ENCODE data around the gene ADAMTS7.
"Not testable (repeated sequence)": the region's sequence is repeated elsewhere in the genome, so short reads cannot be mapped to it uniquely, and the experiment has no call there.

Gene ADAMTS7

GRCh38 chr15:78753359-78753659, 58.0 kb downstream of the ADAMTS7 start:
- not testable (repeated sequence) for H3K9me3 ChIP-seq (ENCODE audit: control insufficient read depth, low read length); H3K4me3 ChIP-seq (ENCODE audit: insufficient read depth, low read depth, low read length); H3K36me3 ChIP-seq (ENCODE audit: control insufficient read depth, insufficient read depth, low read length); H3K27me3 ChIP-seq (ENCODE audit: control insufficient read depth, insufficient read depth, low read length, poor library complexity, severe bottlenecking); H3K4me1 ChIP-seq (ENCODE audit: control insufficient read depth, insufficient read depth, low read length); H3K27ac ChIP-seq (ENCODE audit: insufficient read depth, low read depth, low read length, poor library complexity, severe bottlenecking)
- 90 to 91% methylated on average over 7 of the region's 7 CpGs for WGBS, 2 experiments

- Histone ChIP-seq H3K4me3 (ENCODE audit: insufficient read depth, low read depth, low read length) (no peak overlapping the region), H3K27ac (ENCODE audit: insufficient read depth, low read depth, low read length, poor library complexity, severe bottlenecking) (no peak overlapping the region), H3K36me3 (ENCODE audit: control insufficient read depth, insufficient read depth, low read length) (no peaks in the 10 kb centered on the region), H3K4me1 (ENCODE audit: control insufficient read depth, insufficient read depth, low read length) (no peaks in the 10 kb centered on the region), H3K9me3 (ENCODE audit: control insufficient read depth, low read length) (no peaks in the 10 kb centered on the region), H3K27me3 (ENCODE audit: control insufficient read depth, insufficient read depth, low read length, poor library complexity, severe bottlenecking) (peaks cover 5% of the 10 kb centered on the region)
- WGBS, 2 experiments: 78 to 79% methylated on average over 24 of the region's 24 CpGs
Observed at GRCh38 chr15:78752492-78753358, 58.5 kb downstream of the ADAMTS7 start.

GRCh38 chr15:78751602-78751979, 59.7 kb downstream of the ADAMTS7 start:
- H3K27me3 ChIP-seq (ENCODE audit: control insufficient read depth, insufficient read depth, low read length, poor library complexity, severe bottlenecking): peaks cover 5% of the 10 kb centered on the region
- no peaks in the 10 kb centered on the region for H3K4me1 ChIP-seq (ENCODE audit: control insufficient read depth, insufficient read depth, low read length)
- no peaks in the 10 kb centered on the region for H3K9me3 ChIP-seq (ENCODE audit: control insufficient read depth, low read length)
- H3K36me3 ChIP-seq (ENCODE audit: control insufficient read depth, insufficient read depth, low read length): no peaks in the 10 kb centered on the region
- no peak overlapping the region for H3K4me3 ChIP-seq (ENCODE audit: insufficient read depth, low read depth, low read length)
- no peak overlapping the region for H3K27ac ChIP-seq (ENCODE audit: insufficient read depth, low read depth, low read length, poor library complexity, severe bottlenecking)
- 78 to 80% methylated on average over 13 of the region's 13 CpGs for WGBS, 2 experiments

DNA sequence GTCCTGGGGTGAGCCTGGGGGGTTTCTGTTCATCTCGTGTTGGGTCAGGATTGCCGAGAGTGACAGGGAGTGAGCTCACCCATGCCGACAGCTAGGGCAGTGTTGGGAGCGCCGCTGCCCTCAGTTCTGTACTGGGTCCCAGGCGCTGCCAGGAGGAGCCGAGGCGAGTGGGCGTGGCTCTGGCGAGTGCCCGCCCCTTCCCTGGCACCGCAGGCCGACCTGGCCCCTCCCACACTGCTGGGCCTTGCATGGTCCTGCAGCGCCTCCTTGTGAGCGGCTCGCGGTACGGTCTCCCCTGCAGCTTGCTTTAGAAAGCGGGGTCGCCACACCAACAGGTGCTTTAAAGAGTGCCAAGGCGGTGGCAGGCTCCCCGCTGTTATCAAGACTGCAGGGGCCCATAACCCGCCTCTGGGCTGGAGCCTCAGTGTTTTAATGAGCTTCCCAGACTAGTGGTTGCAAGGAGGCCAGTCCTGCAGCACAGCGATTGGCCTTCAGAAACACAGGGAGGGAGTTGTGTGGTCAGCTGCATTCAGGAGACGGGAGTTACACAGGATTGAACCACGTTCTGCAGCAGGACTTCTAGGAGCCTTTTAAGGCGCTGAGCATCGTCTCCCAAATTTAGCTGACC, 60.2 kb downstream of the ADAMTS7 start:
- H3K4me3 ChIP-seq (ENCODE audit: insufficient read depth, low read depth, low read length); H3K36me3 ChIP-seq (ENCODE audit: control insufficient read depth, insufficient read depth, low read length); H3K27ac ChIP-seq (ENCODE audit: insufficient read depth, low read depth, low read length, poor library complexity, severe bottlenecking); H3K4me1 ChIP-seq (ENCODE audit: control insufficient read depth, insufficient read depth, low read length); H3K27me3 ChIP-seq (ENCODE audit: control insufficient read depth, insufficient read depth, low read length, poor library complexity, severe bottlenecking); H3K9me3 ChIP-seq (ENCODE audit: control insufficient read depth, low read length): not testable (repeated sequence)
- 4% methylated on average over 27 of the region's 28 CpGs for WGBS, 2 experiments

GRCh38 chr15:78750566-78750965, 60.7 kb downstream of the ADAMTS7 start:
- Histone ChIP-seq H3K4me3 (ENCODE audit: insufficient read depth, low read depth, low read length) (no peak overlapping the region), H3K9me3 (ENCODE audit: control insufficient read depth, low read length) (no peaks in the 10 kb centered on the region), H3K27ac (ENCODE audit: insufficient read depth, low read depth, low read length, poor library complexity, severe bottlenecking) (no peak overlapping the region), H3K27me3 (ENCODE audit: control insufficient read depth, insufficient read depth, low read length, poor library complexity, severe bottlenecking) (peaks cover 5% of the 10 kb centered on the region), H3K36me3 (ENCODE audit: control insufficient read depth, insufficient read depth, low read length) (no peaks in the 10 kb centered on the region), H3K4me1 (ENCODE audit: control insufficient read depth, insufficient read depth, low read length) (no peaks in the 10 kb centered on the region)
- whole genome bisulfite sequencing, 2 experiments: 87 to 88% methylated on average over 6 to 7 of the region's 7 CpGs

- Histone ChIP-seq H3K27ac (ENCODE audit: insufficient read depth, low read depth, low read length, poor library complexity, severe bottlenecking) (no peak overlapping the region), H3K9me3 (ENCODE audit: control insufficient read depth, low read length) (no peaks in the 10 kb centered on the region), H3K4me1 (ENCODE audit: control insufficient read depth, insufficient read depth, low read length) (no peaks in the 10 kb centered on the region), H3K4me3 (ENCODE audit: insufficient read depth, low read depth, low read length) (no peak overlapping the region), H3K36me3 (ENCODE audit: control insufficient read depth, insufficient read depth, low read length) (no peaks in the 10 kb centered on the region), H3K27me3 (ENCODE audit: control insufficient read depth, insufficient read depth, low read length, poor library complexity, severe bottlenecking) (peaks cover 5% of the 10 kb centered on the region)
- 91 to 93% methylated on average over 17 of the region's 17 CpGs for whole genome bisulfite sequencing, 2 experiments
Observed at GRCh38 chr15:78749831-78750230, 61.4 kb downstream of the ADAMTS7 start.

- H3K27me3 ChIP-seq (ENCODE audit: control insufficient read depth, insufficient read depth, low read length, poor library complexity, severe bottlenecking); H3K9me3 ChIP-seq (ENCODE audit: control insufficient read depth, low read length); H3K27ac ChIP-seq (ENCODE audit: insufficient read depth, low read depth, low read length, poor library complexity, severe bottlenecking); H3K36me3 ChIP-seq (ENCODE audit: control insufficient read depth, insufficient read depth, low read length); H3K4me3 ChIP-seq (ENCODE audit: insufficient read depth, low read depth, low read length); H3K4me1 ChIP-seq (ENCODE audit: control insufficient read depth, insufficient read depth, low read length): not testable (repeated sequence)
- 90% methylated on average over 7 of the region's 7 CpGs for WGBS, 2 experiments
Observed at GRCh38 chr15:78747877-78748276, 63.4 kb downstream of the ADAMTS7 start.

DNA sequence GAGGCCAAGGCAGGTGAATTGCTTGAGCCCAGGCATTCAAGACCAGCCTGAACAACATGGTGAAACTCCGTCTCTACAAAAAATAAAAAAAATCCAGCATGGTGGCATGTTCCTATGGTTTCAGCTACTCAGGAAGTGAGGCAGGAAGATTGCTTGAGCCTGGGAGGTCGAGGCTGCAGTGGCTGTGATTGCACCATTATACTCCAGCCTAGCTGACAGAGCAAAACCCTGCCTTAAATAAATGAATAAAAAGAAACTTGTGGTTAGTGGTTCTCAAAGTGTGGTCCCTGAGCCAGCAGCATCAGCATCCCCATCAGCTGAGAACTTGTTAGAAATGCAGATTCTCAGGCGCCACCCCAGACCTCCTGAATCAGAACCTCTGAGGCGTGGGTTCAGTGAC, 69.6 kb downstream of the ADAMTS7 start:
- not testable (repeated sequence) for H3K27me3 ChIP-seq (ENCODE audit: control insufficient read depth, insufficient read depth, low read length, poor library complexity, severe bottlenecking); H3K9me3 ChIP-seq (ENCODE audit: control insufficient read depth, low read length); H3K27ac ChIP-seq (ENCODE audit: insufficient read depth, low read depth, low read length, poor library complexity, severe bottlenecking); H3K4me1 ChIP-seq (ENCODE audit: control insufficient read depth, insufficient read depth, low read length); H3K4me3 ChIP-seq (ENCODE audit: insufficient read depth, low read depth, low read length); H3K36me3 ChIP-seq (ENCODE audit: control insufficient read depth, insufficient read depth, low read length)
- 82 to 84% methylated on average over 2 of the region's 4 CpGs for WGBS, 2 experiments

GRCh38 chr15:78740904-78741274, 70.4 kb downstream of the ADAMTS7 start:
- no peaks in the 10 kb centered on the region for H3K4me1 ChIP-seq (ENCODE audit: control insufficient read depth, insufficient read depth, low read length)
- WGBS, 2 experiments: 75 to 78% methylated on average over 7 of the region's 7 CpGs
- H3K9me3 ChIP-seq (ENCODE audit: control insufficient read depth, low read length): no peaks in the 10 kb centered on the region
- no peaks in the 10 kb centered on the region for H3K27me3 ChIP-seq (ENCODE audit: control insufficient read depth, insufficient read depth, low read length, poor library complexity, severe bottlenecking)
- no peak overlapping the region for H3K4me3 ChIP-seq (ENCODE audit: insufficient read depth, low read depth, low read length)
- no peaks in the 10 kb centered on the region for H3K36me3 ChIP-seq (ENCODE audit: control insufficient read depth, insufficient read depth, low read length)
- H3K27ac ChIP-seq (ENCODE audit: insufficient read depth, low read depth, low read length, poor library complexity, severe bottlenecking): no peak overlapping the region

DNA sequence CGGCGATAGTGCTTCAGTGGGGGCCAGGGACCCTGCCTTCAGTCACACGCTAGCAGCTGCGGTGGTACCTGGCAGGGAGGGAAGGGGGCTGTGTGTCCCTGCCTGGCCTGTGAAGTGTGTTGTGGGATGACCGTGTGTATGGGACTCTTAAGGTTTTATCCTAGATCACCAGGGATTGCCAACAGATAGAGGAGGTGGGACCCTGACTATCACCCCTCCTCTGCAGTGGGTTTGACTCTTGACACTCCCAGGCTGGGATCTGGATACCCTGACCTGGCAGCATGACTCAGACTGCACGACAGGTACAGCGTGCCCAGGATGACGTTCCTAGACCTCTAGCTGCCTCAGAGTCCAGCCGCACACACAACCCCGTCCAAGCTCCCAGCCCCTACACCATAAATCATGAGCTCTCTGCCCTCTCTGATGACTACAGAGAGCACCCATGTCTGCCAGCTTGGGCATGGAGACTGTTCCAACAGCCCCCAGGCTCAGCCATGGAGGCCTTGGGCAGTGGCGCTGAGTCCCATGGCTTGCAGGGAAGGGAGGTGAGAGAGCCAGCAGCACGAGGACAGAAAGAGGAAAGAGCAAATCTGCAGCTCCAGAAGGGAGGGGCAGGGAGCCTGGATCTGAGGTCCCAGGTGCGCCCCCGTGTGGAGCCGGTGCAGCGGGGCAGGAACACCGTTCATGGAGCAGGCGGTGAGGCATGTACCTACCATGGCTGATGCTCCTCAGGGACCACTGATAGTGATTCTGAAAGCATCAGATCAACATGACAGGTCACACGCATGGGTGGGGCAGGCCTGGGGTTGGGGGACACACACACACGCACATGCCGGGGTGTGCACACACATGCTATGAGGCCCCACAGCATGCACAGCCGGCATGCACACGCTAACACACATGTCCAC, 71.0 kb downstream of the ADAMTS7 start:
- no peaks in the 10 kb centered on the region for H3K9me3 ChIP-seq (ENCODE audit: control insufficient read depth, low read length)
- 54% methylated on average over 23 of the region's 23 CpGs for WGBS, 2 experiments
- H3K27ac ChIP-seq (ENCODE audit: insufficient read depth, low read depth, low read length, poor library complexity, severe bottlenecking): no peak overlapping the region
- H3K36me3 ChIP-seq (ENCODE audit: control insufficient read depth, insufficient read depth, low read length): no peaks in the 10 kb centered on the region
- H3K4me3 ChIP-seq (ENCODE audit: insufficient read depth, low read depth, low read length): no peak overlapping the region
- H3K27me3 ChIP-seq (ENCODE audit: control insufficient read depth, insufficient read depth, low read length, poor library complexity, severe bottlenecking): no peaks in the 10 kb centered on the region
- no peaks in the 10 kb centered on the region for H3K4me1 ChIP-seq (ENCODE audit: control insufficient read depth, insufficient read depth, low read length)
